ENCODE data around the gene TRIM28. TPM values are rescaled to one million over a fixed set of nuclear protein-coding genes. Genes with fewer than 3 reads are reported as not detected.
A peak's percentile ranks its signal among the peaks of the same experiment; 100 is the strongest.

TRIM28 gene
- total RNA-seq, 2 donors from 2014 or later, result 809 to 859 TPM

DNA sequence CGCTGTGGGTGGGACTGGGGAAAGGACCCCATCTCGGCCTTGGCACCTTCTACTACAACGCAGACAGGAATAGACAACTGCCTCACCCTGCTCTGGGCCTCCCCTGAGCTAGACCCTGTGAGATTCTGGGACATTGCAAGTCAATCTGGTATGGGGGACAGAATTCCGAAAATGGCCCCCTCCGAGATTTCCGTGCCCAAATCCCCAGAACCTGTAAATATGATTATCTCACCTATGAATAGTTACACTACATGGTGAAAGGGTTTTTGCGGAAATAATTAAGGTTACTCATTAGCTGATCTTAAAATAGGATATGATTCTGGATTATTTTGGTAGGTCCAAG is 23.6 kb upstream of the TRIM28 start:
- H3K27ac Mint-ChIP-seq, result peak overlapping the region; percentile 99
- peaks cover 12% of the 10 kb centered on the region for H3K36me3 Mint-ChIP-seq (ENCODE audit: low read depth)
- H3K9me3 Mint-ChIP-seq, result no peaks in the 10 kb centered on the region
- H3K4me3 ChIP-seq (ENCODE audit: low read length), result peak overlapping the region; percentile 91
- DNase-seq, result no peak
- H3K27ac ChIP-seq (ENCODE audit: low read depth, low read length), result peak overlapping the region; percentile 98
- peak overlapping the region; percentile 95 for H3K9ac ChIP-seq (ENCODE audit: extremely low read depth, low read length, poor library complexity, severe bottlenecking)
- peak overlapping the region; percentile 96 for H3K4me3 Mint-ChIP-seq
- TF ChIP-seq, protein P1, sequence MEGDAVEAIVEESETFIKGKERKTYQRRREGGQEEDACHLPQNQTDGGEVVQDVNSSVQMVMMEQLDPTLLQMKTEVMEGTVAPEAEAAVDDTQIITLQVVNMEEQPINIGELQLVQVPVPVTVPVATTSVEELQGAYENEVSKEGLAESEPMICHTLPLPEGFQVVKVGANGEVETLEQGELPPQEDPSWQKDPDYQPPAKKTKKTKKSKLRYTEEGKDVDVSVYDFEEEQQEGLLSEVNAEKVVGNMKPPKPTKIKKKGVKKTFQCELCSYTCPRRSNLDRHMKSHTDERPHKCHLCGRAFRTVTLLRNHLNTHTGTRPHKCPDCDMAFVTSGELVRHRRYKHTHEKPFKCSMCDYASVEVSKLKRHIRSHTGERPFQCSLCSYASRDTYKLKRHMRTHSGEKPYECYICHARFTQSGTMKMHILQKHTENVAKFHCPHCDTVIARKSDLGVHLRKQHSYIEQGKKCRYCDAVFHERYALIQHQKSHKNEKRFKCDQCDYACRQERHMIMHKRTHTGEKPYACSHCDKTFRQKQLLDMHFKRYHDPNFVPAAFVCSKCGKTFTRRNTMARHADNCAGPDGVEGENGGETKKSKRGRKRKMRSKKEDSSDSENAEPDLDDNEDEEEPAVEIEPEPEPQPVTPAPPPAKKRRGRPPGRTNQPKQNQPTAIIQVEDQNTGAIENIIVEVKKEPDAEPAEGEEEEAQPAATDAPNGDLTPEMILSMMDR (conservative IDR thresholded peaks at IDR 0.05), result no peak
- 35 to 38% methylated on average over 2 to 6 of the region's 7 CpGs for WGBS, 2 experiments (ENCODE audit: insufficient coverage in 1 of 2, insufficient read length in 1 of 2)
- no peaks in the 10 kb centered on the region for H3K9me3 ChIP-seq (ENCODE audit: control insufficient read depth, low read length)
- H3K27me3 ChIP-seq (ENCODE audit: control insufficient read depth, insufficient read depth, low read length, poor library complexity, severe bottlenecking), result no peaks in the 10 kb centered on the region
- H3K4me1 Mint-ChIP-seq, result peaks cover 22% of the 10 kb centered on the region
- no peaks in the 10 kb centered on the region for H3K27me3 Mint-ChIP-seq (ENCODE audit: insufficient read depth)
- H3K36me3 ChIP-seq (ENCODE audit: control insufficient read depth, insufficient read depth, low read length), result peaks cover 9% of the 10 kb centered on the region
- peaks cover 4% of the 10 kb centered on the region for H3K4me1 ChIP-seq (ENCODE audit: control insufficient read depth, insufficient read depth, low read length)

DNA sequence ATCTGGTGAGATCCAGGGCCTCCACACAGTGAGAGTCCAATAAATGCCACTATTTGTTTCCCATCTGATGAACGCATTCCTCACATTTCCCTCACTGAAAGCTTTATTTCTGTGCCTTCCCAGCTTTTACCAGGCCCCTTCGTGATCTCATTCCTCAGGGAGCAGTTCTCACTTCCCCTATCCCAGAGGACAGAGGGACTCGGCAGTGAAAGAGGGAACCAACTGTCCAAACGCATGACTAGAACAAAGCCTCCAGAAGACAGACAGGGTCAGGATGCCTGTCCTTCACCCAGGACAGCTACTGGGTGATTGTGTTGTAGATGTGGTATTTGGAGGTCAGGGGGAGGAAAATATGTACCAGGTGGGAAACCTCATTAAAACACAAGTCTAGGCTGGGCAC is 22.2 kb upstream of the TRIM28 start:
- Histone ChIP-seq H3K27ac (ENCODE audit: low read depth, low read length) (no peak overlapping the region), H3K36me3 (ENCODE audit: control insufficient read depth, insufficient read depth, low read length) (no peaks in the 10 kb centered on the region), H3K27me3 (ENCODE audit: control insufficient read depth, insufficient read depth, low read length, poor library complexity, severe bottlenecking) (no peaks in the 10 kb centered on the region), H3K4me1 (ENCODE audit: control insufficient read depth, insufficient read depth, low read length) (peaks cover 4% of the 10 kb centered on the region), H3K9ac (ENCODE audit: extremely low read depth, low read length, poor library complexity, severe bottlenecking) (no peak overlapping the region), H3K9me3 (ENCODE audit: control insufficient read depth, low read length) (no peaks in the 10 kb centered on the region), H3K4me3 (ENCODE audit: low read length) (no peak overlapping the region)
- no peaks in the 10 kb centered on the region for H3K27me3 Mint-ChIP-seq (ENCODE audit: insufficient read depth)
- peaks cover 15% of the 10 kb centered on the region for H3K4me1 Mint-ChIP-seq
- H3K4me3 Mint-ChIP-seq, result peak overlapping the region; percentile 96
- H3K36me3 Mint-ChIP-seq (ENCODE audit: low read depth), result peaks cover 2% of the 10 kb centered on the region
- DNase-seq, result no peak
- no peaks in the 10 kb centered on the region for H3K9me3 Mint-ChIP-seq
- 91 to 100% methylated on average over 3 to 4 of the region's 4 CpGs for WGBS, 2 experiments (ENCODE audit: insufficient coverage in 1 of 2, insufficient read length in 1 of 2)
- TF ChIP-seq, protein P1 (conservative IDR thresholded peaks at IDR 0.05), result no peak
- peak overlapping the region; percentile 93 for H3K27ac Mint-ChIP-seq

DNA sequence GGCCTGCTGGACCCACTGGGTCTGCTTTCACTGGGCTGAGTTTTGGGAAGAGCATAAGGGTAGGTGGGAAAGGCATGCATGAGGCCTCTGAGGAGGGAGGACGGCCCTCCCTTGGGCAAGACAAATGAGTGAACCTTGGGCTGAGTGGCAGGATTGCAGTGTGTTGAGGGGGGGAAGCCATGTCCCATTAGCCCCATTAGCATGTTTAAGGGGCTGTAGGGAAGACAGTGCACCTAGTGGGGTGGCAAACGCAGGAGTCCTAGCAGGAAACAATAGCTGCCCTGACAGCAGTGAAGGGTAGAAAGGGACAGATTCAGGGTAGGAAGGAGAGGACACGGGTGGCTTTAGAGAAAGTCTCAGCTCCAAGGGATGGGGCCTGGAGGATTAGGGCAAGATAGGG is 21.2 kb upstream of the TRIM28 start:
- no peak for DNase-seq
- no peak overlapping the region for H3K9ac ChIP-seq (ENCODE audit: extremely low read depth, low read length, poor library complexity, severe bottlenecking)
- H3K9me3 ChIP-seq (ENCODE audit: control insufficient read depth, low read length), result no peaks in the 10 kb centered on the region
- H3K27ac ChIP-seq (ENCODE audit: low read depth, low read length), result no peak overlapping the region
- no peaks in the 10 kb centered on the region for H3K9me3 Mint-ChIP-seq
- WGBS, 2 experiments (ENCODE audit: insufficient coverage in 1 of 2, insufficient read length in 1 of 2), result 23 to 81% methylated on average over 2 to 3 of the region's 3 CpGs
- peak overlapping the region; percentile 20 for H3K27ac Mint-ChIP-seq
- no peak overlapping the region for H3K4me3 ChIP-seq (ENCODE audit: low read length)
- H3K36me3 ChIP-seq (ENCODE audit: control insufficient read depth, insufficient read depth, low read length), result no peaks in the 10 kb centered on the region
- peaks cover 15% of the 10 kb centered on the region for H3K4me1 Mint-ChIP-seq
- peaks cover 2% of the 10 kb centered on the region for H3K36me3 Mint-ChIP-seq (ENCODE audit: low read depth)
- H3K4me1 ChIP-seq (ENCODE audit: control insufficient read depth, insufficient read depth, low read length), result peaks cover 4% of the 10 kb centered on the region
- H3K27me3 ChIP-seq (ENCODE audit: control insufficient read depth, insufficient read depth, low read length, poor library complexity, severe bottlenecking), result no peaks in the 10 kb centered on the region
- H3K4me3 Mint-ChIP-seq, result no peak overlapping the region
- peaks cover 3% of the 10 kb centered on the region for H3K27me3 Mint-ChIP-seq (ENCODE audit: insufficient read depth)
- TF ChIP-seq, protein P1 (conservative IDR thresholded peaks at IDR 0.05), result no peak
